Neural crest cell (in vitro differentiated cells): ENCODE measurements around the gene PXDN. TPM values are rescaled to one million over a fixed set of nuclear protein-coding genes. Genes with fewer than 3 reads are reported as not detected.

ENCODE experiments used
- DNase-seq: peaks from one replicate; pipeline ENCODE4 v3.0.0; 2021; ENCODE audit warnings: low read depth, mixed read lengths, low spot score
- H3K27ac Mint-ChIP-seq: one replicate; pipeline ENCODE4 v1.8.0; 2021; ENCODE audit warnings: mild to moderate bottlenecking, mixed read lengths; ENCODE audit not compliant: unreplicated experiment
- H3K27me3 Mint-ChIP-seq: 2 replicates; pipeline ENCODE4 v1.8.0; 2021; ENCODE audit warnings: low read depth, mild to moderate bottlenecking, mixed read lengths
- H3K36me3 Mint-ChIP-seq: 2 replicates; pipeline ENCODE4 v1.8.0; 2021; ENCODE audit warnings: low read depth, mild to moderate bottlenecking, mixed read lengths
- H3K4me1 Mint-ChIP-seq: 2 replicates; pipeline ENCODE4 v1.8.0; 2021; ENCODE audit warnings: mixed read lengths
- H3K4me3 Mint-ChIP-seq: one replicate; pipeline ENCODE4 v1.8.0; 2021; ENCODE audit warnings: mild to moderate bottlenecking, mixed read lengths
- H3K9me3 Mint-ChIP-seq: 2 replicates; pipeline ENCODE4 v1.8.0; 2021; ENCODE audit warnings: mixed read lengths
- total RNA-seq: library from RNA; stranded (reverse); gene quantifications from 2 replicates; pipeline ENCODE4 v1.2.1, GENCODE V29; 2021
- TF ChIP-seq, protein P1 (sequence below): fragments of 200-600 bp; sonication (generic); conservative IDR thresholded peaks from 2 replicates; pipeline ENCODE4 v1.5.0; 2021; ENCODE audit warnings: antibody characterized with exemption, mild to moderate bottlenecking

Gene PXDN
- total RNA-seq, 1 donor from 2014 or later: 218 TPM

DNA sequence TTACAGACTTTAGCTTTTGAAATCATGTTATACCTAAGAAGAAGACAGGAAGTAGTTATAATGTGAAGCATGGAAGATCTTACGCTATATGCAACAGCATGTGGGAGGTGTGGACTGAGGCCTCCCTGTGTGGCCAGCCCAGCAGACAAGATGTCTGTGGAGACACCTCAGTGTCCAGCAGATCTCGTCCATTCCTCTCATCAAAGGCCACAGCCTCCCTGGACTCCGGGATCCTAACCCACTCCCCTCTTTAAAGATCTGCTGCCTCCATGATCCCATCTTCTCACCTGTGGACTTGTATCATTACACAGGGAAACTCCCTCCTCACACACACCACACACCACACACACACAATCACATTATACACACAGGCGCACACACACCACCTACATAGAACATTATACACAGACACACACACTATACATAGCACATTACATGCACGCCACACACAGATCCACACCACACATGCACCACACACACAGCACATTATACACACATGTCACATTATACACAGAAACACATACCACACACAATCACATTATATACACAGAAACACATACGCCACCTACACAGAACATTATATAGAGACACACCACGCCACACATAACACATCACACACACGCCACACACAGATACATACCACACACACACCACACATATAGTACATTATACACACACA lies 89.5 kb downstream of the PXDN start:
- DNase-seq: no peak
- H3K36me3 Mint-ChIP-seq: peaks cover 26% of the 10 kb centered on the region
- no peak overlapping the region for H3K27ac Mint-ChIP-seq
- H3K4me1 Mint-ChIP-seq: no peaks in the 10 kb centered on the region
- TF ChIP-seq, protein P1, sequence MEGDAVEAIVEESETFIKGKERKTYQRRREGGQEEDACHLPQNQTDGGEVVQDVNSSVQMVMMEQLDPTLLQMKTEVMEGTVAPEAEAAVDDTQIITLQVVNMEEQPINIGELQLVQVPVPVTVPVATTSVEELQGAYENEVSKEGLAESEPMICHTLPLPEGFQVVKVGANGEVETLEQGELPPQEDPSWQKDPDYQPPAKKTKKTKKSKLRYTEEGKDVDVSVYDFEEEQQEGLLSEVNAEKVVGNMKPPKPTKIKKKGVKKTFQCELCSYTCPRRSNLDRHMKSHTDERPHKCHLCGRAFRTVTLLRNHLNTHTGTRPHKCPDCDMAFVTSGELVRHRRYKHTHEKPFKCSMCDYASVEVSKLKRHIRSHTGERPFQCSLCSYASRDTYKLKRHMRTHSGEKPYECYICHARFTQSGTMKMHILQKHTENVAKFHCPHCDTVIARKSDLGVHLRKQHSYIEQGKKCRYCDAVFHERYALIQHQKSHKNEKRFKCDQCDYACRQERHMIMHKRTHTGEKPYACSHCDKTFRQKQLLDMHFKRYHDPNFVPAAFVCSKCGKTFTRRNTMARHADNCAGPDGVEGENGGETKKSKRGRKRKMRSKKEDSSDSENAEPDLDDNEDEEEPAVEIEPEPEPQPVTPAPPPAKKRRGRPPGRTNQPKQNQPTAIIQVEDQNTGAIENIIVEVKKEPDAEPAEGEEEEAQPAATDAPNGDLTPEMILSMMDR: no peak
- no peaks in the 10 kb centered on the region for H3K9me3 Mint-ChIP-seq
- no peaks in the 10 kb centered on the region for H3K27me3 Mint-ChIP-seq
- no peak overlapping the region for H3K4me3 Mint-ChIP-seq

DNA sequence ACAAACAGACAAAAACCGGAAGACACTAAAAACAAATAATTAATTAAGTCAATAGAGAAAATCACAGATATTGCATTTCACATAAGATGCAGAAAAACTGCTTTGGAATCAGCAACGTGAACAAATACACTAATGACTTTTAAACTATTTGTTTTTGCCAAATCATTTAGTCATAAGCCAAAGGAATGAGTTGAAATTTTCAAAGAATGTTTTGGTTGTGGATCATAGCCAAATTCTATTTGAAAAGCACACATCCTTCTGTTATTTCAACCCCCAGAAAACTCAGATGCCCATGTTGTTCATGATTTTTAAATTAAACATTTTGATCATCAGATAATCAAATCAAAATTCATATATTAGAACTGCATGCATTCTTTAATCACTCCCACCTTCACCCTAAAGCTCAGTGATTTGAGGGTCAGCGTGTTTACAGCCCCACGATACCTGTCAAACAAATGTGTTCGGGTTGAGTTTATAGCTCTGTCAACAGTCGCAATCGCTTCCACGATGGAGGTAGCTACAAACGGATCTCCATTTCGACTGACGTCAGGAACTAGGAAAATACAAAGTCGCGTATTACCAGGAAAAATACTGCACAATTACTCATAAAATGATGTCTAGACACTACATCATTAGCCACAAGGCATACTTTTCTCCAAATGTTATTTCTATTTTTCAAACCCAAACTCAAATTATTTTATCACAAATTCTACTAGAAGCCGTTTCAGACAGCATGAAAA lies 90.2 kb downstream of the PXDN start:
- DNase-seq: no peak
- H3K36me3 Mint-ChIP-seq: peaks cover 25% of the 10 kb centered on the region
- TF ChIP-seq, protein P1: no peak
- no peaks in the 10 kb centered on the region for H3K4me1 Mint-ChIP-seq
- H3K4me3 Mint-ChIP-seq: no peak overlapping the region
- H3K27ac Mint-ChIP-seq: no peak overlapping the region
- H3K9me3 Mint-ChIP-seq: no peaks in the 10 kb centered on the region
- H3K27me3 Mint-ChIP-seq: no peaks in the 10 kb centered on the region

DNA sequence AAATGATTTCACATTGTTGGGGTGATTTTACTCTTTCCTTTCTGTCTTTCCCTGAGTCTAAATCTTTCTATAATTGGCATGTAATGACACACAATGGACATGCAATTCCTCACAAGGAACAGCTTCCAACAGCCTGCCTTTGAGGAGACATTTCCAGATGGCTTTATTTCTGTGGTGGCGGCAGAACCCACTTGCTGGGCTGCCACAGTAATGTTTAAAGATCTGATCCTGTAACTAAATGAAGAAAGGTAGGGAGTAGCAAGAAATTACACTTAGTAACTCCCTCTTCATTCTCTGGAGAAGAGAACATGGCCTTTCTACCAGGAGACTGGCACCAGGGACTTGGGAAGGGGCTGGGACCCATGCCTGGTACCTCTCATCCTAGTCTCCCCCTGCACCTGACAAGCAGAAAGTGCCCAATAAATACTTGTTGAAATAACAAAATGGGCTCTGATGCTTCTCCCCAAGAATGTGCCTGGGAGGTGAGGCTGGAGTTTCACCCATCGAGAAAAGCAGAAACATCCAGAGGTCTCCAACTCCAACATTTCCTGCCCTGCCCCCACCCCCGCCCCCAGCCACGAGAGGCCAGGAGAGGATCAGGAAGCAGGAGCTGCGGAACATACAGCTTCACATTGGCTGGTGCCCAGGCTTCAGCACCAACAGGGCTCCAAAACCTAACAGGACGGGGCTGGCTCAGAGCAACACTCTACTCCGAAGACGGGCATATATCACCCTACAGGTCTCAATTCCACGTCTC lies 92.1 kb downstream of the PXDN start:
- Mint-ChIP-seq H3K4me3 (peak overlapping the region; percentile 33), H3K4me1 (no peaks in the 10 kb centered on the region), H3K27ac (no peak overlapping the region), H3K9me3 (no peaks in the 10 kb centered on the region), H3K27me3 (no peaks in the 10 kb centered on the region), H3K36me3 (peaks cover 28% of the 10 kb centered on the region)
- TF ChIP-seq, protein P1: no peak
- no peak for DNase-seq

DNA sequence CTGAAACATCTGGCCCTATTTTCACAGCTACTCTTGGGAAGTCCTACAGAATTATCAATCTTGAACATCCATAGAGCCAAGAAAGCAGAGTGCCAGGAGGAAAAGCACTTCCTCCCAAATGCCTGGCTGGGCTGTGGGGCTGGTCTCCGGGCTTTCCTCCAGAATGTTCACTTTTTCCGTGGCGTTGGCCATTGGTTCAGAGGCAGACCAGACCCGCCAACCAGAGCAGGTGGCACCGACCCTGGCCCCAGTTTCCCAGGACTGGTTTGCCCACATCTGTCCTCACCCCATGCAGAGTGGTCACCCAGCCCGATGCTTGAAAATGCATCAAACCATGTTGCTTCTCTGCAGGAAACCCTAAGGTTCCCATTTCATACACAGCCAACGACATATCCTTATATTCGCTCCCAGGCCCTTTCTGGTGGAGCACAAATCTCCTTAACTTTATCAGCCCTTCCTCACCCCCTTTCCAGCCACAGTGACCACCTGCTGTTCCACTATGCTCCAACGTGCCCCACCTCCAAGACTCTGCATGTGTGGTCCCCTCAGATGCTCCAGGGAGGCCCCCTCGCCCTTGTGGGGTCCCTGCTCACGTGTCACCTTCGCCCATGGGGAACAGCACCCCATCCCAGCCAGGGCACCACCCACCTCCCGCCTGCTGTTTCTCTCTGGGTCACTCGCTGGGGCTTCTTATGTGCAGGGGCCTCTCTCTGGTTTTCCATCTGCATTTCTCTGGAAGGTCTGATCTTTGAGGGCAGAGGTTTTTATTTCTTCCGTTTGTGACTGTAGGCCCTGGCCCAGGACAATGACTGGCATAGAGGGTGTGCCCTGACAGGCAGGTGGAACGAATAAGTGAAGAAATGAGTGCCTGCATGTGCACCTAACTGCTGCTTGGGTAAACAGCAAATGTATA lies 92.9 kb downstream of the PXDN start:
- Mint-ChIP-seq H3K27me3 (no peaks in the 10 kb centered on the region), H3K36me3 (peaks cover 28% of the 10 kb centered on the region), H3K4me3 (no peak overlapping the region), H3K4me1 (no peaks in the 10 kb centered on the region), H3K27ac (no peak overlapping the region), H3K9me3 (no peaks in the 10 kb centered on the region)
- no peak for DNase-seq
- TF ChIP-seq, protein P1: no peak
